OCI-LY3 (cell line): ENCODE measurements around the gene EML1.

Experiments used
- H2AFZ ChIP-seq: fragments of 200-600, 300-600 bp; shearing (Covaris generic); 2 replicates; pipeline ENCODE4 v1.6.0; 2014; ENCODE audit warnings: antibody characterized with exemption, low read depth, low read length
- H3K27ac ChIP-seq: fragments of 200-600, 300-600 bp; sonication (generic); 2 replicates; pipeline ENCODE4 v1.5.1; 2014; ENCODE audit warnings: mild to moderate bottlenecking, low read length, moderate library complexity, mixed read lengths
- H3K27me3 ChIP-seq: fragments of 200-600, 300-600 bp; sonication (generic); 2 replicates; pipeline ENCODE4 v1.6.1; 2014; ENCODE audit warnings: low read depth, low read length, mixed read lengths
- H3K36me3 ChIP-seq: fragments of 200-600, 300-600 bp; sonication (generic); replicated peaks from 2 replicates; pipeline ENCODE3; 2014; ENCODE audit warnings: low read depth, low read length, mixed read lengths
- H3K4me1 ChIP-seq: fragments of 300-600, 200-600 bp; sonication (generic); 2 replicates; pipeline ENCODE4 v1.6.1; 2014; ENCODE audit warnings: low read length, mixed read lengths
- H3K4me2 ChIP-seq: fragments of 200-600, 300-600 bp; sonication (generic); 2 replicates; pipeline ENCODE4 v1.6.1; 2014; ENCODE audit warnings: low read length, mixed read lengths
- H3K4me3 ChIP-seq: fragments of 300-600, 200-600 bp; sonication (generic); 2 replicates; pipeline ENCODE4 v1.5.1; 2014; ENCODE audit warnings: antibody characterized with exemption, mild to moderate bottlenecking, low read length, moderate library complexity
- H3K79me2 ChIP-seq: fragments of 300-600, 200-600 bp; shearing (Covaris generic); 2 replicates; pipeline ENCODE4 v1.6.1; 2014; ENCODE audit warnings: mild to moderate bottlenecking, low read length, mixed read lengths
- H3K9ac ChIP-seq: fragments of 300-600, 200-600 bp; shearing (Covaris generic); 2 replicates; pipeline ENCODE4 v1.6.0; 2014; ENCODE audit warnings: mild to moderate bottlenecking, low read length, moderate library complexity
- H3K9me3 ChIP-seq: fragments of 200-600, 300-600 bp; shearing (Covaris generic); 2 replicates; pipeline ENCODE4 v1.6.1; 2014; ENCODE audit warnings: low read length, mixed read lengths; ENCODE audit not compliant: insufficient read depth
- H4K20me1 ChIP-seq: fragments of 200-600, 300-600 bp; sonication (generic); 2 replicates; pipeline ENCODE4 v1.6.1; 2016; ENCODE audit warnings: low read length, mixed read lengths; ENCODE audit not compliant: insufficient read depth
- EZH2phosphoT487 ChIP-seq: fragments of 200-600 bp; shearing (Covaris generic); IDR thresholded peaks from 2 replicates; pipeline ENCODE4 v1.6.1; 2018; ENCODE audit warnings: antibody characterized with exemption, mixed run types, low read depth
- TF ChIP-seq, protein P1 (sequence below): fragments of 200-600, 300-600 bp; sonication (generic); IDR thresholded peaks from 2 replicates; pipeline ENCODE4 v1.5.1; 2014; ENCODE audit warnings: antibody characterized with exemption, low read length, low read depth

The EML1 gene

DNA sequence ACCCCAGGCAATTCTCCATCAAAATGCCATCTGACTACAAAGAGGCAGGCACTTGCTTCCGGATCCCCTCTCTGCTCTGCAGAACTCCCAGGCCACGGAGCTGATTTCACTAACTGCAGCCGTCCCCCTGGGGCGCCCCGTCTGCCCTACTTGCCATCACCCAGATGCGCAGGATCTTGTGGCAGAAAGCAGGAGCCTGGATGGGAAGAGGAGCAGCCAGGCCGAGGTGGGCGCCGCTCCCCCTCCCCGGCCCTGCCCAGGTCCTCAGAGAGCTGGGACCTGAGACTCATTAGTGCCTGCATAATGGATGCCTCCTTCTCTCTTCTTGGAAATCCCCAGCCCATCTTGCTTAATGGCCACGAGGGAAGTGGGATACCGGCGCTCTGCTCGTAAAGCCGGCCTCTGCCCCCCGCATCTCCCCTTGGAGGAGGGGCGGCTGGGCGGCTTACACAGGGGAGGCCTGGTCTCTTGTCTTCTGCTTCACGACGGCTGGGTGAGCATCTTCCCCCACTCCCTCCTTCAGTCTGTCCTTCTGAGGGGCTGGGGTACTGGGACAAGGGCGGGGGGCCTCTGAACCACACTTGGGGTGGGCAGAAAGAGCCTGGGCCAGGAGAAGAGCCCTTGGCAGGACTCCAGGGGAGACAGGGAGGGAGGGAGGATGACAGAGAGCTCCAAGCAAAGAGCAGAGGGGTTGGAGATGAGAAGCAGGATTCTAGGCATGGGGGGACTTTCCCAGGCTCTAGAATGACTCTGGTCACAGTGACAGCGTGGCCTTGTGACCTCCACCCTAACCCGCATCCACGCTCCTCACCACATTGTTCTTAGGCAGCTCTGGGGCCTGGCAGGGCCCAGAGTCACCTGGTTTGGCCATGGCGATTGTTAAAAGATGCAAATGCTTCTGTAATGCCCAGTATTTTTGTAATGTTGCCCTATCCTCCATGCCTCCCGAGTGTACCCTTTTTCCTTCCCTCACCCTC, 19.4 kb upstream of the EML1 start:
- no peaks in the 10 kb centered on the region for H4K20me1 ChIP-seq
- H3K4me1 ChIP-seq: peaks cover 18% of the 10 kb centered on the region
- no peaks in the 10 kb centered on the region for H3K36me3 ChIP-seq
- no peak overlapping the region for H3K27ac ChIP-seq
- H3K4me3 ChIP-seq: no peak overlapping the region
- H3K79me2 ChIP-seq: no peaks in the 10 kb centered on the region
- no peak for TF ChIP-seq EZH2phosphoT487
- TF ChIP-seq, protein P1, sequence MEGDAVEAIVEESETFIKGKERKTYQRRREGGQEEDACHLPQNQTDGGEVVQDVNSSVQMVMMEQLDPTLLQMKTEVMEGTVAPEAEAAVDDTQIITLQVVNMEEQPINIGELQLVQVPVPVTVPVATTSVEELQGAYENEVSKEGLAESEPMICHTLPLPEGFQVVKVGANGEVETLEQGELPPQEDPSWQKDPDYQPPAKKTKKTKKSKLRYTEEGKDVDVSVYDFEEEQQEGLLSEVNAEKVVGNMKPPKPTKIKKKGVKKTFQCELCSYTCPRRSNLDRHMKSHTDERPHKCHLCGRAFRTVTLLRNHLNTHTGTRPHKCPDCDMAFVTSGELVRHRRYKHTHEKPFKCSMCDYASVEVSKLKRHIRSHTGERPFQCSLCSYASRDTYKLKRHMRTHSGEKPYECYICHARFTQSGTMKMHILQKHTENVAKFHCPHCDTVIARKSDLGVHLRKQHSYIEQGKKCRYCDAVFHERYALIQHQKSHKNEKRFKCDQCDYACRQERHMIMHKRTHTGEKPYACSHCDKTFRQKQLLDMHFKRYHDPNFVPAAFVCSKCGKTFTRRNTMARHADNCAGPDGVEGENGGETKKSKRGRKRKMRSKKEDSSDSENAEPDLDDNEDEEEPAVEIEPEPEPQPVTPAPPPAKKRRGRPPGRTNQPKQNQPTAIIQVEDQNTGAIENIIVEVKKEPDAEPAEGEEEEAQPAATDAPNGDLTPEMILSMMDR: no peak
- no peak overlapping the region for H2AFZ ChIP-seq
- peaks cover 6% of the 10 kb centered on the region; the same call in 1 of the 2 replicates for H3K9me3 ChIP-seq
- H3K27me3 ChIP-seq: peaks cover 15% of the 10 kb centered on the region
- H3K9ac ChIP-seq: no peak overlapping the region
- H3K4me2 ChIP-seq: no peak overlapping the region

DNA sequence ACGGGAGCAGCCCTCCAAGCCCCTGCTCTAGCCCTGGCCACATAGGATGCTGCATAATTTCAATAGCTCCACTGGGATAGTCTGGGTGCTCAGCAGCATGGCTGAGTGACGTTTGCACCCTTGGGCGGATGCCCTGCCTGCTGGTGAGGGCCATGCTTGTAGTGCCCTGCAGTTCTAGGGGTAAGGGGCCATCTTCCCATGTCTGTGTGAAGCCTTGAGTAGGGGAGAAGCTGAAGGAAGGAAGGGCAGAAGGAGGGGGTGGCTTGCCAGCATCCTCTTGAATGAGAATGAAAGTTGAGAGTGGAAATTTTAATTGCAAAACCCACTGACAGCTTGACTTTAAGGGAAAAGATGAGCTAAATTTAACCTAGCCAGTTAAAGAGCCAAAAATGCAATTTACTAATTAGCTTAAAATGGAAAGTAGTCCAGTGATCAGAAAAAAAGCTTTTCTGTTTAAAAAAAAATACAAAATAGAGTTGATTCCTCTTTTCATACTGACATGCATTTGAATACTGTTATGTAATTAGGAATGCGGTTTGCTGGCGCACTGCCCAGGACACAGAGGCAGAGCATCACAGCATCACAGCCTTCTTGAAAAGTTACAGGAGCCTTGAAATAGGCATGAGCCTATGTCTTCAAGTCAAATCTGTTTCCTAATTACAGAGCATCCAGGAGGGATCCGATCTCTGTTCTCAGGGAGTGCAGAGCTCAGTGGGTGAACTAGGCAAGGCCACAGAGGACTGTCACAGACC, 18.5 kb upstream of the EML1 start:
- Histone ChIP-seq H3K36me3 (no peaks in the 10 kb centered on the region), H3K79me2 (no peaks in the 10 kb centered on the region), H3K4me3 (no peak overlapping the region), H3K4me2 (no peak overlapping the region), H3K9me3 (peaks cover 6% of the 10 kb centered on the region; the same call in 1 of the 2 replicates), H4K20me1 (no peaks in the 10 kb centered on the region), H3K27ac (no peak overlapping the region), H2AFZ (no peak overlapping the region), H3K4me1 (peaks cover 18% of the 10 kb centered on the region), H3K9ac (no peak overlapping the region), H3K27me3 (peaks cover 18% of the 10 kb centered on the region)
- no peak for TF ChIP-seq EZH2phosphoT487

DNA sequence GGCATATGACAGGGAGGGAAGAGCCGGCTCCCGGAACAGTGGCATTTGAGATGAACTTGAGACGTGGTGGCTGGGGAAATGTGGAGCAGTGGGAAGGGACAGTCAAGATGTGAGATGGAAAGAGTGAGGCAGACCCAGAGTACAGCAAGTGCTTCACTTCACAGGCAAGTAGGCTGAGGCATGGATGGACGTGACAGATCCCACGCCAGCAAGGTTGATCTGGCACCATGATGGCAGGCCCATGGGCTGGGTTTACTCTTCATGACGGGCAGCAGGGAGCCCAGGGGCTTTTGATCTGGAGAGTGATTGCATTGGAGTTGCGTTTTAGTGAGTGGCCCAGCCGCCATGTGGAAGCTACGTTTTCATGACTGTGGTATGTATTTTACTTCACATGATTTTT, 17.9 kb upstream of the EML1 start:
- H3K9ac ChIP-seq: no peak overlapping the region

DNA sequence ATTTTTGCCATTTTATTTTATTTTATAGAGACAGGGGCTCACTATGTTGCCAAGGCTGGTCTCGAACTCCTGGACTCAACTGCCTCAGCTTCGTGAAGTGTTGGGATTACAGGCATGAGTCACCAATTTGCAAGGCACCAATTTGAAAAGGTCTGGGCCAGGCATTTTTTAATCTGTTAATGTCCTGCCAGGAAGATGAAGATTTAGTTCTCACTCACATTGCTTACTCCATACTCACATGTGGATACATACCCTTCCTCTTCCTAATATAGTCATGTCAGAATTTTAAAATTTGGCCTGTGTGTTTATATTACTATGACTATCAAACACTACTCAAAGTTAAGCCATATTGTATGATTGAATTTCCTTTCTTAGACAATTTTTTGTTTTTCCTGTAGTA, 15.3 kb upstream of the EML1 start:
- Histone ChIP-seq H3K4me2 (no peak overlapping the region), H3K36me3 (no peaks in the 10 kb centered on the region), H4K20me1 (no peaks in the 10 kb centered on the region), H3K4me1 (peaks cover 15% of the 10 kb centered on the region), H3K79me2 (no peaks in the 10 kb centered on the region), H3K4me3 (no peak overlapping the region), H3K27me3 (peaks cover 18% of the 10 kb centered on the region), H3K9ac (no peak overlapping the region), H2AFZ (no peak overlapping the region), H3K27ac (no peak overlapping the region), H3K9me3 (peaks cover 6% of the 10 kb centered on the region; the same call in 1 of the 2 replicates)
- no peak for TF ChIP-seq EZH2phosphoT487
- TF ChIP-seq, protein P1: no peak

More for the DNA sequence above, 17.9 kb upstream of the EML1 start:
- Histone ChIP-seq H3K27me3 (peaks cover 18% of the 10 kb centered on the region), H3K27ac (no peak overlapping the region), H3K4me1 (peaks cover 18% of the 10 kb centered on the region), H3K9me3 (peaks cover 6% of the 10 kb centered on the region; the same call in 1 of the 2 replicates), H3K4me3 (no peak overlapping the region), H4K20me1 (no peaks in the 10 kb centered on the region), H3K4me2 (no peak overlapping the region), H3K36me3 (no peaks in the 10 kb centered on the region), H3K79me2 (no peaks in the 10 kb centered on the region), H2AFZ (no peak overlapping the region)
- no peak for TF ChIP-seq EZH2phosphoT487
- TF ChIP-seq, protein P1: no peak
